Glomerular endothelial cell (primary cell): Measurements from ENCODE around the gene ADSS2. TPM values are rescaled to one million over a fixed set of nuclear protein-coding genes. Genes with fewer than 3 reads are reported as not detected.
"Not testable (repeated sequence)": the region's sequence is repeated elsewhere in the genome, so short reads cannot be mapped to it uniquely, and the experiment has no call there.

Experiments
- DNase-seq: peaks from one replicate; pipeline ENCODE4 v3.0.0-alpha.2; 2011; ENCODE audit warnings: low read depth, low spot score; ENCODE audit errors: extremely low read depth
- total RNA-seq: library from RNA; depleted of rRNA; stranded (reverse); fragments of >200 nt; gene quantifications from 2 replicates; pipeline ENCODE4 v1.2.3, GENCODE V29; 2015

ADSS2 gene
- total RNA-seq, 1 donor from 2014 or later = 42.0 TPM

DNA sequence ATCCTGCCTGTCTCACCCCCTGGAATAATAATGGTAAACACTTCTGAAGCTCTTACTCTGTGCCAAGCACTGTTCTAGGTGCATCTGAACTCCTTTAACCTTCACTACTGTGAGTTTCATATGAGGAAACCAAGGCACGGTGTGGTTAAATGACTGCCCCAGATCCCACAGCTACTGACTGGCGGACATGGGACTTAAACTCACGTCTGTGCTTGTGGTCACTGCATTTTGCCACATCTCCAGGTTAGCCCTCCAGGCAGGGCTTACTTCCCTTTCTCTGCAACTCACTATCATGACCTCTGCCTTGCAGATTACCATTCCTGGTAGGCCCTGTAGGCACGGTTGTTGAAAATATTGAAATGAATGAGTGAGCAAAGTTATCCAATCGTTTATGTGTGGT lies 83.4 kb downstream of the ADSS2 start:
- DNase-seq = no peak

- DNase-seq = no peak
Observed at GRCh38 chr1:244367399-244368114, 84.2 kb downstream of the ADSS2 start.

GRCh38 chr1:244365809-244366208 lies 85.9 kb downstream of the ADSS2 start:
- DNase-seq = no peak

DNA sequence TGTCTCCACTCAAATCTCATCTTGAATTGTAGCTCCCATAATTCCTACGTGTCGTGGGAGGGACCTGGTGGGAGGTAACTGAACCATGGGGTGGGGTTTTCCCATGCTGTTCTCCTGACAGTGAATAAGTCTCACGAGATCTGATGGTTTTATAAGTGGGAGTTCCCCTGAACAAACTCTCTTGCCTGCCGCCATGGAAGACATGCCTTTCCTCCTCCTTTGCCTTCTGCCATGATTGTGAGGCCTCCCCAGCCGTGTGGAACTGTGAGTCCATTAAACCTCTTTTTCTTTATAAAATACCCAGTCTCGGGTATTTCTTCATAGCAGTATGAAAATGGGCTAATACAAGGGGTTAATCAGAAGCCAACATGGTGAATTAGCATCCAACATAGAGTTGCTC lies 86.4 kb downstream of the ADSS2 start:
- DNase-seq = not testable (repeated sequence)

- no peak for DNase-seq
Observed at GRCh38 chr1:244362476-244362875, 89.2 kb downstream of the ADSS2 start.

DNA sequence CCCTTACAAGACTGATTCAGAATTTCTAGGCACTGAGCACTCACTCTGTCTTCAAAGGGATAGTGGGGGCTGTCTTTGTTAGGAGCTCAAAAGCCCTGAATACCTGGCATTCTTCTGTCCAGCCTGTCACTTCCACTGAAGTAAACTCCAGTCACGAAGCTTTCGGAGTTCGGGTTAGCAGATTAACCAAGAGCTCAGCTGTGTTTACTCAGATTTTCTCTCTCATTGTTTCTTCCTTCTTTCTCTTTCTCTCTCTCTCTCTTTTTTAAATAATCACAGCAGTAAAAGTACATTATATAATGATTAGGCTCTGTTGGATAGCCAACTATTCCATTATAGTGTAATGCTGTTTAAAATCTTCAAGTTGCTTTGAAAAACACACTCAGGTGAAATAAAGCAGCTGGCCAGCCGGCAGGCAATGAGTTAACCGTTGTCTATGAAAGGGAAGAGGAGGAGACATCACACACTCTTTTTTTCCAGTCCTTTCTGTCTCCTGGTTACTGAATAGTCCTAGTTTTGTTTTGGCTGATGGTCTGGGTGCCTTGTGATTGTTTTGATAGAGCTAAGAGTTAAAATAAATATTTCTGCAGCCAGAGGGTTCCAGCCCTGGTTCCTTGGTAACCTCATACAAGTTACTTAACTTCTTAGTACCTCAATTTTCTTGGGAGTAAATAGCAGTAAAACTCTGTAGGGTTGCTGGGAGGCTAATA lies 89.8 kb downstream of the ADSS2 start:
- no peak for DNase-seq

Other genes with a start within 250 kb of the ADSS2 start
- gene CATSPERE, start 9.4 kb upstream of the ADSS2 start, total RNA-seq = 0.58 and 2.3 TPM in 2 replicates
- 38.5 and 41.3 TPM in 2 replicates for gene DESI2, start 201.2 kb upstream of the ADSS2 start, total RNA-seq